ENCODE results near the gene TFF3. TPM values are rescaled to one million over a fixed set of nuclear protein-coding genes. Genes with fewer than 3 reads are reported as not detected.

TFF3 gene
- total and polyA plus RNA-seq, 10 of the 15 experiments (the other 5 are each of a cell fraction or from before 2014, with no cell fraction given), result not detected

DNA sequence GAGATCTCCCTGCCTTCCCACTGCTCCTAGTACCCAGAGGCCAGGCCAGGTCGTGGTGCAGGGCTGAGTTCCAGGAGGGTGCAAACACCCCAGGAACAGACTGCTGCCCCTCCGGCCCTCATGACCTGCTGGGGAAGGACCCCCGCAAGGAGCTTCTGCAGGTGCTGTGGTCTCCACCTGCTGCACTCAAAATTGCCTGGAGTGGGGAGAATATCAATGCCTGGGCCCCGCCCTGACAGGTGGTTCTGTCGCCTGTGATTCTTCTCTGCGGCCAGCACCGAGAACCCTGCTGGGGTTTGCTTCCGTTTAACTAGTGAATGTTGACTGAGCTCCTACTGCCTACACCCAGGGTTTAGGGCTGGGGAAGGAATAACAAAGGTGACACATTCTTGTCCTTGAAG, 2.1 kb upstream of the TFF3 start (continued):
- TF ChIP-seq, protein P1, sequence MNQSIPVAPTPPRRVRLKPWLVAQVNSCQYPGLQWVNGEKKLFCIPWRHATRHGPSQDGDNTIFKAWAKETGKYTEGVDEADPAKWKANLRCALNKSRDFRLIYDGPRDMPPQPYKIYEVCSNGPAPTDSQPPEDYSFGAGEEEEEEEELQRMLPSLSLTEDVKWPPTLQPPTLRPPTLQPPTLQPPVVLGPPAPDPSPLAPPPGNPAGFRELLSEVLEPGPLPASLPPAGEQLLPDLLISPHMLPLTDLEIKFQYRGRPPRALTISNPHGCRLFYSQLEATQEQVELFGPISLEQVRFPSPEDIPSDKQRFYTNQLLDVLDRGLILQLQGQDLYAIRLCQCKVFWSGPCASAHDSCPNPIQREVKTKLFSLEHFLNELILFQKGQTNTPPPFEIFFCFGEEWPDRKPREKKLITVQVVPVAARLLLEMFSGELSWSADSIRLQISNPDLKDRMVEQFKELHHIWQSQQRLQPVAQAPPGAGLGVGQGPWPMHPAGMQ (IDR thresholded peaks at IDR 0.05; ENCODE audit: borderline replicate concordance), result no peak
- TF ChIP-seq RBBP5 (conservative IDR thresholded peaks at IDR 0.05), result no peak
- TF ChIP-seq ZZZ3 (IDR thresholded peaks at IDR 0.05; ENCODE audit: control insufficient read depth, insufficient read length, low read depth), result no peak

DNA sequence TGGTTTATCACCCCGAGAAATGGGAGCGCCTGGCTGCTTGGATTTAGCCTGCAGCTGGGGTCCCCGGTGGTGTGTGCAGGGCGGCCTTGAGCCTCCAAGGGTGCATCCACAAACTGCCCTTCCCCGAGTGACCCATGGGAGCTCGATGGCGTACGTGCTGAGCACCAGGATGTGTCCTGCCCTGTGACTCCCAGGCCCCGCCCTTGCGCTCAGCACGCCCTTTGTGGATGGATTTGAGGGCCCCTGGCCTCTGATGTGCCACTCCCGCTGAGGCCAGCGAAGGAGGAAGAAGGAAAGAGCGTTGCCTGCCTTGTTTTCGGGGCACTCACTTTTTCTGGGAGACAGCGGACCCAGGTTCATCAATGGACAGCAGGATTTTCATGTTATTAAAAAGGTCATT, 1.7 kb upstream of the TFF3 start:
- ChIA-PET RAD21 (ENCODE audit: unreplicated experiment) (no interaction called here), CTCF (no interaction called here), SMC1A (ENCODE audit: uncharacterized antibody, unreplicated experiment) (interaction anchor here (0.6 to 0.9 kb wide), 2 partner anchors 116 to 220 kb away, joined by 3 read pairs; no protein-coding TSS in a partner anchor), POLR2A (no interaction called here)
- in situ Hi-C loops (cut with MboI) (no loop called here), intact Hi-C loops (cut with micrococcal nuclease; ENCODE audit: unreplicated experiment) (no loop called here)
- FAIRE-seq, result no peak
- 57% methylated on average over 16 of the region's 16 CpGs for WGBS (ENCODE audit: insufficient coverage, insufficient replicate concordance, low lambda C conversion rate, missing lambda C conversion rate)
- H3K27ac ChIP-seq (ENCODE audit: control insufficient read depth, insufficient read depth), result no peak overlapping the region
- ATAC-seq, result no peak
- no TSS peak for BruUV-seq (replicated peaks)
- no peak overlapping the region for H3K4me3 ChIP-seq
- H2AFZ ChIP-seq (ENCODE audit: control insufficient read depth, low read depth, low read length), result no peak overlapping the region
- DNase-seq (ENCODE audit: low read depth, low spot score), result no peak
- H3K36me3 ChIP-seq (ENCODE audit: control insufficient read depth in 2 of 2, insufficient read depth in 2 of 2, low read length in 1 of 2), result no peaks in the 10 kb centered on the region
- no peaks in the 10 kb centered on the region for H4K20me1 ChIP-seq (ENCODE audit: control insufficient read depth, insufficient read depth)
- no peaks in the 10 kb centered on the region for H3K9me3 ChIP-seq (replicated peaks; ENCODE audit: control insufficient read depth, insufficient read depth, low read length)
- H3K79me2 ChIP-seq (ENCODE audit: control insufficient read depth, insufficient read depth, low read length), result no peaks in the 10 kb centered on the region
- no peak overlapping the region for H3K4me2 ChIP-seq (ENCODE audit: control insufficient read depth, insufficient read depth)
- H3K27me3 ChIP-seq (replicated peaks in 1 of 2; ENCODE audit: control insufficient read depth in 2 of 2, insufficient read depth in 2 of 2, low read length in 1 of 2), result no peaks in the 10 kb centered on the region
- H3K9ac ChIP-seq (ENCODE audit: control insufficient read depth, insufficient read depth, low read length), result no peak overlapping the region
- H3K4me1 ChIP-seq (ENCODE audit: control insufficient read depth, insufficient read depth, low read length), result peaks cover 3% of the 10 kb centered on the region
- TF ChIP-seq KAT2A (conservative IDR thresholded peaks at IDR 0.05; ENCODE audit: control insufficient read depth, low read depth, low read length) (no peak), NFIC (IDR thresholded peaks at IDR 0.05; ENCODE audit: low read depth, low read length) (no peak), ESRRA (IDR thresholded peaks at IDR 0.05; ENCODE audit: low read length) (no peak), HCFC1 (IDR thresholded peaks at IDR 0.05; ENCODE audit: low read length) (no peak), EZH2 (IDR thresholded peaks at IDR 0.05; ENCODE audit: borderline replicate concordance, control insufficient read depth, low read depth, low read length) (no peak), RELA (IDR thresholded peaks at IDR 0.05; ENCODE audit: borderline replicate concordance, partially characterized antibody) (no peak), ZNF217 (IDR thresholded peaks at IDR 0.05) (no peak), WRNIP1 (IDR thresholded peaks at IDR 0.05; ENCODE audit: borderline replicate concordance, low read depth, low read length) (no peak)
- TF ChIP-seq, protein P2, sequence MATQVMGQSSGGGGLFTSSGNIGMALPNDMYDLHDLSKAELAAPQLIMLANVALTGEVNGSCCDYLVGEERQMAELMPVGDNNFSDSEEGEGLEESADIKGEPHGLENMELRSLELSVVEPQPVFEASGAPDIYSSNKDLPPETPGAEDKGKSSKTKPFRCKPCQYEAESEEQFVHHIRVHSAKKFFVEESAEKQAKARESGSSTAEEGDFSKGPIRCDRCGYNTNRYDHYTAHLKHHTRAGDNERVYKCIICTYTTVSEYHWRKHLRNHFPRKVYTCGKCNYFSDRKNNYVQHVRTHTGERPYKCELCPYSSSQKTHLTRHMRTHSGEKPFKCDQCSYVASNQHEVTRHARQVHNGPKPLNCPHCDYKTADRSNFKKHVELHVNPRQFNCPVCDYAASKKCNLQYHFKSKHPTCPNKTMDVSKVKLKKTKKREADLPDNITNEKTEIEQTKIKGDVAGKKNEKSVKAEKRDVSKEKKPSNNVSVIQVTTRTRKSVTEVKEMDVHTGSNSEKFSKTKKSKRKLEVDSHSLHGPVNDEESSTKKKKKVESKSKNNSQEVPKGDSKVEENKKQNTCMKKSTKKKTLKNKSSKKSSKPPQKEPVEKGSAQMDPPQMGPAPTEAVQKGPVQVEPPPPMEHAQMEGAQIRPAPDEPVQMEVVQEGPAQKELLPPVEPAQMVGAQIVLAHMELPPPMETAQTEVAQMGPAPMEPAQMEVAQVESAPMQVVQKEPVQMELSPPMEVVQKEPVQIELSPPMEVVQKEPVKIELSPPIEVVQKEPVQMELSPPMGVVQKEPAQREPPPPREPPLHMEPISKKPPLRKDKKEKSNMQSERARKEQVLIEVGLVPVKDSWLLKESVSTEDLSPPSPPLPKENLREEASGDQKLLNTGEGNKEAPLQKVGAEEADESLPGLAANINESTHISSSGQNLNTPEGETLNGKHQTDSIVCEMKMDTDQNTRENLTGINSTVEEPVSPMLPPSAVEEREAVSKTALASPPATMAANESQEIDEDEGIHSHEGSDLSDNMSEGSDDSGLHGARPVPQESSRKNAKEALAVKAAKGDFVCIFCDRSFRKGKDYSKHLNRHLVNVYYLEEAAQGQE (IDR thresholded peaks at IDR 0.05; ENCODE audit: low read depth, low read length), result no peak
- TF ChIP-seq, protein P3, sequence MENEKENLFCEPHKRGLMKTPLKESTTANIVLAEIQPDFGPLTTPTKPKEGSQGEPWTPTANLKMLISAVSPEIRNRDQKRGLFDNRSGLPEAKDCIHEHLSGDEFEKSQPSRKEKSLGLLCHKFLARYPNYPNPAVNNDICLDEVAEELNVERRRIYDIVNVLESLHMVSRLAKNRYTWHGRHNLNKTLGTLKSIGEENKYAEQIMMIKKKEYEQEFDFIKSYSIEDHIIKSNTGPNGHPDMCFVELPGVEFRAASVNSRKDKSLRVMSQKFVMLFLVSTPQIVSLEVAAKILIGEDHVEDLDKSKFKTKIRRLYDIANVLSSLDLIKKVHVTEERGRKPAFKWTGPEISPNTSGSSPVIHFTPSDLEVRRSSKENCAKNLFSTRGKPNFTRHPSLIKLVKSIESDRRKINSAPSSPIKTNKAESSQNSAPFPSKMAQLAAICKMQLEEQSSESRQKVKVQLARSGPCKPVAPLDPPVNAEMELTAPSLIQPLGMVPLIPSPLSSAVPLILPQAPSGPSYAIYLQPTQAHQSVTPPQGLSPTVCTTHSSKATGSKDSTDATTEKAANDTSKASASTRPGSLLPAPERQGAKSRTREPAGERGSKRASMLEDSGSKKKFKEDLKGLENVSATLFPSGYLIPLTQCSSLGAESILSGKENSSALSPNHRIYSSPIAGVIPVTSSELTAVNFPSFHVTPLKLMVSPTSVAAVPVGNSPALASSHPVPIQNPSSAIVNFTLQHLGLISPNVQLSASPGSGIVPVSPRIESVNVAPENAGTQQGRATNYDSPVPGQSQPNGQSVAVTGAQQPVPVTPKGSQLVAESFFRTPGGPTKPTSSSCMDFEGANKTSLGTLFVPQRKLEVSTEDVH (IDR thresholded peaks at IDR 0.05; ENCODE audit: low read depth, partially characterized antibody), result no peak

All from GM12878 (cell line).